Skeletal muscle satellite cell (primary cell): Measurements from ENCODE around the gene CLDND1.

Source experiments
- H3K27me3 ChIP-seq: 2 replicates; pipeline ENCODE4 v1.7.0; 2013; ENCODE audit warnings: low read length; ENCODE audit not compliant: control insufficient read depth, insufficient read depth
- H3K36me3 ChIP-seq: 2 replicates; pipeline ENCODE4 v1.7.0; 2013; ENCODE audit warnings: mild to moderate bottlenecking, control low read depth, low read length; ENCODE audit not compliant: insufficient read depth
- H3K4me1 ChIP-seq: 2 replicates; pipeline ENCODE4 v1.7.0; 2013; ENCODE audit warnings: low read length; ENCODE audit not compliant: control insufficient read depth, insufficient read depth
- H3K4me2 ChIP-seq: 2 replicates; pipeline ENCODE4 v1.7.0; 2013; ENCODE audit warnings: mild to moderate bottlenecking, low read length
- H3K4me3 ChIP-seq: 2 replicates; pipeline ENCODE4 v1.7.0; 2013; ENCODE audit warnings: low read length
- H3K9ac ChIP-seq: 2 replicates; pipeline ENCODE4 v1.7.0; 2013; ENCODE audit warnings: mild to moderate bottlenecking, low read depth, low read length, moderate library complexity
- H3K9me3 ChIP-seq: replicated peaks from 2 replicates; pipeline ENCODE4 v1.7.0; 2013; ENCODE audit warnings: mild to moderate bottlenecking, control low read depth, low read length

The CLDND1 gene

GRCh38 chr3:98530676-98531075, 8.0 kb upstream of the CLDND1 start:
- H3K9me3 ChIP-seq, result no peaks in the 10 kb centered on the region

GRCh38 chr3:98529856-98530459, 7.3 kb upstream of the CLDND1 start:
- no peak overlapping the region for H3K9ac ChIP-seq
- no peaks in the 10 kb centered on the region for H3K4me1 ChIP-seq
- no peak overlapping the region for H3K4me3 ChIP-seq
- peaks cover 44% of the 10 kb centered on the region for H3K27me3 ChIP-seq
- no peaks in the 10 kb centered on the region for H3K9me3 ChIP-seq
- no peak overlapping the region for H3K4me2 ChIP-seq
- no peaks in the 10 kb centered on the region for H3K36me3 ChIP-seq

More at GRCh38 chr3:98530676-98531075, 8.0 kb upstream of the CLDND1 start:
- H3K27me3 ChIP-seq, result peaks cover 44% of the 10 kb centered on the region
- no peaks in the 10 kb centered on the region for H3K36me3 ChIP-seq
- no peak overlapping the region for H3K4me2 ChIP-seq
- H3K4me3 ChIP-seq, result no peak overlapping the region
- H3K4me1 ChIP-seq, result no peaks in the 10 kb centered on the region
- no peak overlapping the region for H3K9ac ChIP-seq

GRCh38 chr3:98528474-98529346, 6.0 kb upstream of the CLDND1 start:
- no peaks in the 10 kb centered on the region for H3K36me3 ChIP-seq
- no peaks in the 10 kb centered on the region for H3K9me3 ChIP-seq
- H3K4me3 ChIP-seq, result no peak overlapping the region
- no peaks in the 10 kb centered on the region for H3K4me1 ChIP-seq
- H3K9ac ChIP-seq, result no peak overlapping the region
- peaks cover 44% of the 10 kb centered on the region for H3K27me3 ChIP-seq
- H3K4me2 ChIP-seq, result no peak overlapping the region

- Histone ChIP-seq H3K4me1 (peaks cover 10% of the 10 kb centered on the region), H3K4me2 (no peak overlapping the region), H3K27me3 (peaks cover 13% of the 10 kb centered on the region), H3K9ac (no peak overlapping the region), H3K4me3 (no peak overlapping the region), H3K36me3 (peaks cover 6% of the 10 kb centered on the region), H3K9me3 (no peaks in the 10 kb centered on the region)
Measured at GRCh38 chr3:98525494-98525893, 2.8 kb upstream of the CLDND1 start.

- H3K27me3 ChIP-seq, result no peaks in the 10 kb centered on the region
- H3K4me3 ChIP-seq, result peak overlapping the region; percentile 90
- H3K9ac ChIP-seq, result peak overlapping the region; percentile 95
- H3K36me3 ChIP-seq, result peaks cover 35% of the 10 kb centered on the region
- H3K4me2 ChIP-seq, result peak overlapping the region; percentile 80
- peaks cover 10% of the 10 kb centered on the region for H3K4me1 ChIP-seq
- no peaks in the 10 kb centered on the region for H3K9me3 ChIP-seq
Measured at GRCh38 chr3:98521897-98522543, 682 bp downstream of the CLDND1 start.

- Histone ChIP-seq H3K9me3 (no peaks in the 10 kb centered on the region), H3K4me3 (no peak overlapping the region), H3K36me3 (peaks cover 58% of the 10 kb centered on the region), H3K9ac (no peak overlapping the region), H3K27me3 (no peaks in the 10 kb centered on the region), H3K4me1 (peaks cover 10% of the 10 kb centered on the region), H3K4me2 (no peak overlapping the region)
Measured at GRCh38 chr3:98519351-98519750, 3.4 kb downstream of the CLDND1 start.

- H3K36me3 ChIP-seq, result peaks cover 58% of the 10 kb centered on the region
- H3K27me3 ChIP-seq, result no peaks in the 10 kb centered on the region
- no peak overlapping the region for H3K9ac ChIP-seq
- no peaks in the 10 kb centered on the region for H3K9me3 ChIP-seq
- no peak overlapping the region for H3K4me3 ChIP-seq
- H3K4me2 ChIP-seq, result no peak overlapping the region
- H3K4me1 ChIP-seq, result peaks cover 10% of the 10 kb centered on the region
Measured at GRCh38 chr3:98518816-98519215, 3.9 kb downstream of the CLDND1 start.

- peaks cover 48% of the 10 kb centered on the region for H3K36me3 ChIP-seq
- H3K9ac ChIP-seq, result no peak overlapping the region
- no peak overlapping the region for H3K4me3 ChIP-seq
- no peaks in the 10 kb centered on the region for H3K9me3 ChIP-seq
- H3K4me2 ChIP-seq, result no peak overlapping the region
- no peaks in the 10 kb centered on the region for H3K27me3 ChIP-seq
- no peaks in the 10 kb centered on the region for H3K4me1 ChIP-seq
Measured at GRCh38 chr3:98514948-98515347, 7.8 kb downstream of the CLDND1 start.

- Histone ChIP-seq H3K27me3 (no peaks in the 10 kb centered on the region), H3K36me3 (peaks cover 37% of the 10 kb centered on the region), H3K9me3 (no peaks in the 10 kb centered on the region), H3K4me2 (no peak overlapping the region), H3K4me3 (no peak overlapping the region), H3K4me1 (no peaks in the 10 kb centered on the region), H3K9ac (no peak overlapping the region)
Measured at GRCh38 chr3:98513736-98514135, 9.0 kb downstream of the CLDND1 start.

GRCh38 chr3:98513091-98513511, 9.6 kb downstream of the CLDND1 start:
- Histone ChIP-seq H3K4me3 (no peak overlapping the region), H3K36me3 (peaks cover 30% of the 10 kb centered on the region), H3K4me1 (no peaks in the 10 kb centered on the region), H3K4me2 (no peak overlapping the region), H3K27me3 (no peaks in the 10 kb centered on the region), H3K9ac (no peak overlapping the region), H3K9me3 (no peaks in the 10 kb centered on the region)

GRCh38 chr3:98512576-98512975, 10.1 kb downstream of the CLDND1 start:
- H3K4me2 ChIP-seq, result no peak overlapping the region
- peaks cover 25% of the 10 kb centered on the region for H3K36me3 ChIP-seq
- no peak overlapping the region for H3K4me3 ChIP-seq
- no peaks in the 10 kb centered on the region for H3K4me1 ChIP-seq
- H3K9ac ChIP-seq, result no peak overlapping the region
- H3K27me3 ChIP-seq, result no peaks in the 10 kb centered on the region
- no peaks in the 10 kb centered on the region for H3K9me3 ChIP-seq
